Natural killer cell treated with Interleukin-12 subunit alpha and Interleukin-12 subunit beta and Interleukin-15 and Interleukin-18, amount 100 ng/mL, for 72 hours (primary cell): Measurements from ENCODE around the gene CELA3B. TPM values are rescaled to one million over a fixed set of nuclear protein-coding genes. Genes with fewer than 3 reads are reported as not detected.
"Not testable (repeated sequence)": the region's sequence is repeated elsewhere in the genome, so short reads cannot be mapped to it uniquely, and the experiment has no call there.

Experiments
- ATAC-seq, 2 donors: fragments of 150-1000 bp; cut with Tn5 transposase in 1 of 2; sonication (Bioruptor Pico), chemical (Tn5 transposase) in 1 of 2; 2 replicates each; pipeline ENCODE4 v1.10.0; 2021
- DNase-seq: peaks from one replicate; pipeline ENCODE4 v3.0.0; 2022; ENCODE audit warnings: low spot score
- H3K27ac Mint-ChIP-seq, 2 donors: 1 replicate in 1 of 2; 2 replicates in 1 of 2; pipeline ENCODE4 v1.8.0; 2022; ENCODE audit warnings: mixed read lengths in 2 of 2, mild to moderate bottlenecking in 1 of 2, moderate library complexity in 1 of 2
- H3K27me3 Mint-ChIP-seq, 2 donors: 1 replicate in 1 of 2; 2 replicates in 1 of 2; pipeline ENCODE4 v1.8.0; 2022; ENCODE audit warnings: mixed read lengths in 2 of 2
- H3K36me3 Mint-ChIP-seq: one replicate; pipeline ENCODE4 v1.8.0; 2022; ENCODE audit warnings: mixed read lengths
- H3K4me1 Mint-ChIP-seq, 2 donors: 1 replicate in 1 of 2; 2 replicates in 1 of 2; pipeline ENCODE4 v1.8.0; 2022; ENCODE audit warnings: low read depth in 2 of 2, mixed read lengths in 2 of 2, mild to moderate bottlenecking in 1 of 2
- H3K4me3 Mint-ChIP-seq: one replicate; pipeline ENCODE4 v1.8.0; 2022; ENCODE audit warnings: mixed read lengths
- H3K9me3 Mint-ChIP-seq: 2 replicates; pipeline ENCODE4 v1.8.0; 2022; ENCODE audit warnings: mixed read lengths
- total RNA-seq, 2 donors: library from RNA; stranded (reverse); gene quantifications; one replicate each; pipeline ENCODE4 v1.2.3, GENCODE V29; 2022

CELA3B gene
- total RNA-seq, 2 donors from 2014 or later, result not detected

- ATAC-seq, result no peak
- H3K4me3 Mint-ChIP-seq, result no peak overlapping the region
- no peaks in the 10 kb centered on the region for H3K36me3 Mint-ChIP-seq
- no peak for DNase-seq
- peaks cover 0 to 8% of the 10 kb centered on the region in 2 donors for H3K4me1 Mint-ChIP-seq
- H3K9me3 Mint-ChIP-seq, result no peaks in the 10 kb centered on the region
- no peak overlapping the region for H3K27ac Mint-ChIP-seq
- H3K27me3 Mint-ChIP-seq, result peaks cover 3 to 7% of the 10 kb centered on the region in 2 donors
These were observed 21.8 kb upstream of the CELA3B start for GRCh38 chr1:21955058-21955457.

- ATAC-seq (no peak), DNase-seq (no peak)
- no peak overlapping the region for H3K27ac Mint-ChIP-seq
- peaks cover 0 to 8% of the 10 kb centered on the region in 2 donors for H3K4me1 Mint-ChIP-seq
- no peaks in the 10 kb centered on the region for H3K9me3 Mint-ChIP-seq
- no peak overlapping the region for H3K4me3 Mint-ChIP-seq
- H3K36me3 Mint-ChIP-seq, result no peaks in the 10 kb centered on the region
- H3K27me3 Mint-ChIP-seq, result peaks cover 3 to 7% of the 10 kb centered on the region in 2 donors
These were observed 21.1 kb upstream of the CELA3B start for GRCh38 chr1:21955501-21956281.

- ATAC-seq (peak; percentile 40), DNase-seq (no peak)
- Mint-ChIP-seq H3K4me1 (peaks cover 0 to 8% of the 10 kb centered on the region in 2 donors), H3K9me3 (no peaks in the 10 kb centered on the region), H3K27me3 (peaks cover 3 to 7% of the 10 kb centered on the region in 2 donors), H3K4me3 (no peak overlapping the region), H3K36me3 (no peaks in the 10 kb centered on the region), H3K27ac (no peak overlapping the region)
These were observed 19.9 kb upstream of the CELA3B start for GRCh38 chr1:21956720-21957552.

- Mint-ChIP-seq H3K36me3 (no peaks in the 10 kb centered on the region), H3K9me3 (no peaks in the 10 kb centered on the region), H3K27me3 (peaks cover 8 to 14% of the 10 kb centered on the region in 2 donors), H3K27ac (no peak overlapping the region), H3K4me3 (no peak overlapping the region), H3K4me1 (peaks cover 6 to 20% of the 10 kb centered on the region in 2 donors)
- no peak for DNase-seq
- ATAC-seq, result no peak
These were observed 15.5 kb upstream of the CELA3B start for GRCh38 chr1:21961337-21961736.

GRCh38 chr1:21961799-21962198 is 15.0 kb upstream of the CELA3B start:
- H3K4me1 Mint-ChIP-seq, result peaks cover 6 to 19% of the 10 kb centered on the region in 2 donors
- peaks cover 8 to 14% of the 10 kb centered on the region in 2 donors for H3K27me3 Mint-ChIP-seq
- H3K9me3 Mint-ChIP-seq, result no peaks in the 10 kb centered on the region
- H3K4me3 Mint-ChIP-seq, result no peak overlapping the region
- H3K36me3 Mint-ChIP-seq, result no peaks in the 10 kb centered on the region
- no peak for DNase-seq
- no peak overlapping the region for H3K27ac Mint-ChIP-seq
- ATAC-seq, result no peak

- Mint-ChIP-seq H3K4me3 (no peak overlapping the region), H3K36me3 (no peaks in the 10 kb centered on the region), H3K9me3 (no peaks in the 10 kb centered on the region), H3K27me3 (peaks cover 5 to 7% of the 10 kb centered on the region in 2 donors), H3K27ac (peak overlapping the region in 1 of 2 donors; percentile 9), H3K4me1 (peaks cover 6 to 11% of the 10 kb centered on the region in 2 donors)
- peak; percentile 70 for DNase-seq
- peak; percentile 67 to 79 for ATAC-seq
These were observed 13.2 kb upstream of the CELA3B start for GRCh38 chr1:21963477-21964217.

- Mint-ChIP-seq H3K4me3 (no peak overlapping the region), H3K9me3 (no peaks in the 10 kb centered on the region), H3K27me3 (peaks cover 5 to 7% of the 10 kb centered on the region in 2 donors), H3K4me1 (peaks cover 6 to 11% of the 10 kb centered on the region in 2 donors), H3K36me3 (no peaks in the 10 kb centered on the region), H3K27ac (no peak overlapping the region)
- DNase-seq, result no peak
- ATAC-seq, result no peak
These were observed 10.4 kb upstream of the CELA3B start for GRCh38 chr1:21966247-21967000.

GRCh38 chr1:21967216-21967615 is 9.6 kb upstream of the CELA3B start:
- H3K9me3 Mint-ChIP-seq, H3K27me3 Mint-ChIP-seq, H3K27ac Mint-ChIP-seq, H3K4me3 Mint-ChIP-seq, DNase-seq, H3K36me3 Mint-ChIP-seq, ATAC-seq: not testable (repeated sequence)
- peaks cover 6 to 11% of the 10 kb centered on the region in 2 donors for H3K4me1 Mint-ChIP-seq

GRCh38 chr1:21969066-21969465 is 7.8 kb upstream of the CELA3B start:
- not testable (repeated sequence) for H3K36me3 Mint-ChIP-seq, ATAC-seq, DNase-seq, H3K9me3 Mint-ChIP-seq, H3K27ac Mint-ChIP-seq, H3K27me3 Mint-ChIP-seq, H3K4me3 Mint-ChIP-seq, H3K4me1 Mint-ChIP-seq

- not testable (repeated sequence) for ATAC-seq, H3K9me3 Mint-ChIP-seq, H3K27me3 Mint-ChIP-seq, DNase-seq, H3K4me3 Mint-ChIP-seq, H3K36me3 Mint-ChIP-seq, H3K4me1 Mint-ChIP-seq, H3K27ac Mint-ChIP-seq
These were observed 6.3 kb upstream of the CELA3B start for GRCh38 chr1:21970523-21970922.

GRCh38 chr1:21972973-21973441 is 3.8 kb upstream of the CELA3B start:
- H3K27ac Mint-ChIP-seq, ATAC-seq, H3K4me3 Mint-ChIP-seq, H3K36me3 Mint-ChIP-seq, H3K27me3 Mint-ChIP-seq, DNase-seq, H3K9me3 Mint-ChIP-seq, H3K4me1 Mint-ChIP-seq: not testable (repeated sequence)

- H3K4me3 Mint-ChIP-seq, ATAC-seq: not testable (repeated sequence)
These were observed 2.9 kb upstream of the CELA3B start for GRCh38 chr1:21973948-21974347.

GRCh38 chr1:21974699-21975098 is 2.1 kb upstream of the CELA3B start:
- H3K27me3 Mint-ChIP-seq, H3K4me3 Mint-ChIP-seq, DNase-seq, ATAC-seq, H3K9me3 Mint-ChIP-seq, H3K27ac Mint-ChIP-seq, H3K4me1 Mint-ChIP-seq, H3K36me3 Mint-ChIP-seq: not testable (repeated sequence)

More at GRCh38 chr1:21973948-21974347, 2.9 kb upstream of the CELA3B start:
- H3K27ac Mint-ChIP-seq, H3K27me3 Mint-ChIP-seq, DNase-seq, H3K36me3 Mint-ChIP-seq, H3K9me3 Mint-ChIP-seq, H3K4me1 Mint-ChIP-seq: not testable (repeated sequence)
